ENCODE data around the gene BOC. TPM values are rescaled to one million over a fixed set of nuclear protein-coding genes. Genes with fewer than 3 reads are reported as not detected.

BOC gene
- total and polyA plus RNA-seq, 8 donors, result 4.9 to 19.5 (median 9.9) TPM

DNA sequence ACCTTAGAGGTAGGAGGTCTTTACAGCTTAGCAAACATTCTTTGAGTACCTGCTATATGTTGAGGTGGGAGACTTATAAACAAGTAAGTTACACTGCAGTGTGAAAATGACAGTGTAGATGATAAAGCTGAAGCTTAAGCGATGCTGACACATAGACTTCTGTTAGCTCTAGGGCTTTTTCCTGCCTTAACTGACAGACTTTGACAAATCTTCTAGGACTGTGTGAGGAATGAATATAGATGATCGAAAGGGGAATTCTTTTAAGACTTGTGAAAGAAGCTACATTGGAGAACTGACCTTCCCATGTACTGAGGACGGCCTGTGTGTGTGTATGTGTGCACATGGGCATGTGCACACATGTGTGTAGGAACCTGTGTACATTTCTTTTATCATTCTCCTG is 22.7 kb downstream of the BOC start:
- no peak for ATAC-seq
- H3K27me3 ChIP-seq, result no peaks in the 10 kb centered on the region
- H3K4me1 ChIP-seq, result peaks cover 0 to 8% (median 8%) of the 10 kb centered on the region in 3 donors
- H3K36me3 ChIP-seq, result no peaks in the 10 kb centered on the region
- no peak for FAIRE-seq
- WGBS, 2 donors, result 84 to 92% methylated on average over 3 of the region's 3 CpGs
- H3K9me3 ChIP-seq, result no peaks in the 10 kb centered on the region
- intact Hi-C loops (cut with DNase I), result no loop called here
- no peak overlapping the region for H3K4me3 ChIP-seq
- H3K27ac ChIP-seq, result no peak overlapping the region
- TF ChIP-seq, protein P1, sequence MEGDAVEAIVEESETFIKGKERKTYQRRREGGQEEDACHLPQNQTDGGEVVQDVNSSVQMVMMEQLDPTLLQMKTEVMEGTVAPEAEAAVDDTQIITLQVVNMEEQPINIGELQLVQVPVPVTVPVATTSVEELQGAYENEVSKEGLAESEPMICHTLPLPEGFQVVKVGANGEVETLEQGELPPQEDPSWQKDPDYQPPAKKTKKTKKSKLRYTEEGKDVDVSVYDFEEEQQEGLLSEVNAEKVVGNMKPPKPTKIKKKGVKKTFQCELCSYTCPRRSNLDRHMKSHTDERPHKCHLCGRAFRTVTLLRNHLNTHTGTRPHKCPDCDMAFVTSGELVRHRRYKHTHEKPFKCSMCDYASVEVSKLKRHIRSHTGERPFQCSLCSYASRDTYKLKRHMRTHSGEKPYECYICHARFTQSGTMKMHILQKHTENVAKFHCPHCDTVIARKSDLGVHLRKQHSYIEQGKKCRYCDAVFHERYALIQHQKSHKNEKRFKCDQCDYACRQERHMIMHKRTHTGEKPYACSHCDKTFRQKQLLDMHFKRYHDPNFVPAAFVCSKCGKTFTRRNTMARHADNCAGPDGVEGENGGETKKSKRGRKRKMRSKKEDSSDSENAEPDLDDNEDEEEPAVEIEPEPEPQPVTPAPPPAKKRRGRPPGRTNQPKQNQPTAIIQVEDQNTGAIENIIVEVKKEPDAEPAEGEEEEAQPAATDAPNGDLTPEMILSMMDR (IDR thresholded peaks at IDR 0.05), result no peak
- no peak for DNase-seq

GRCh38 chr3:113234688-113235260 is 23.4 kb downstream of the BOC start:
- Histone ChIP-seq H3K27me3 (no peaks in the 10 kb centered on the region), H3K27ac (no peak overlapping the region), H3K4me3 (no peak overlapping the region), H3K9me3 (no peaks in the 10 kb centered on the region), H3K4me1 (peaks cover 0 to 8% (median 8%) of the 10 kb centered on the region in 3 donors), H3K36me3 (no peaks in the 10 kb centered on the region)
- TF ChIP-seq, protein P1 (IDR thresholded peaks at IDR 0.05), result no peak
- DNase-seq, result no peak
- intact Hi-C loops (cut with DNase I), result no loop called here
- FAIRE-seq, result no peak
- WGBS, 2 donors, result 78 to 84% methylated on average over 6 of the region's 6 CpGs
- peak in 1 of 4 donors; percentile 17 for ATAC-seq

GRCh38 chr3:113238503-113238902 is 27.1 kb downstream of the BOC start:
- TF ChIP-seq, protein P1 (IDR thresholded peaks at IDR 0.05), result no peak
- FAIRE-seq (no peak), DNase-seq (no peak), ATAC-seq (no peak)
- WGBS, 2 donors, result 93 to 94% methylated on average over 2 of the region's 2 CpGs
- H3K27me3 ChIP-seq, result no peaks in the 10 kb centered on the region
- H3K27ac ChIP-seq, result no peak overlapping the region
- no peak overlapping the region for H3K4me3 ChIP-seq
- intact Hi-C loops (cut with DNase I), result no loop called here
- peaks cover 0 to 5% (median 0%) of the 10 kb centered on the region in 3 donors for H3K4me1 ChIP-seq
- H3K36me3 ChIP-seq, result no peaks in the 10 kb centered on the region
- H3K9me3 ChIP-seq, result no peaks in the 10 kb centered on the region

- intact Hi-C loops (cut with DNase I), result no loop called here
- no peak overlapping the region for H3K27ac ChIP-seq
- ATAC-seq (no peak), FAIRE-seq (no peak), DNase-seq (no peak)
- H3K9me3 ChIP-seq, result no peaks in the 10 kb centered on the region
- no peaks in the 10 kb centered on the region for H3K27me3 ChIP-seq
- H3K4me1 ChIP-seq, result no peaks in the 10 kb centered on the region
- no peaks in the 10 kb centered on the region for H3K36me3 ChIP-seq
- TF ChIP-seq, protein P1 (IDR thresholded peaks at IDR 0.05), result no peak
- 87 to 89% methylated on average over 3 of the region's 3 CpGs for WGBS, 2 donors
- no peak overlapping the region for H3K4me3 ChIP-seq
Observed at GRCh38 chr3:113240841-113241240, 29.5 kb downstream of the BOC start.

GRCh38 chr3:113241292-113242095 is 30.1 kb downstream of the BOC start:
- Histone ChIP-seq H3K27ac (no peak overlapping the region), H3K27me3 (no peaks in the 10 kb centered on the region), H3K4me3 (no peak overlapping the region), H3K9me3 (no peaks in the 10 kb centered on the region), H3K36me3 (no peaks in the 10 kb centered on the region), H3K4me1 (no peaks in the 10 kb centered on the region)
- FAIRE-seq, result no peak
- DNase-seq, result no peak
- intact Hi-C loops (cut with DNase I), result no loop called here
- ATAC-seq, result peak in 2 of 4 donors; percentile 15 to 19
- 75 to 85% methylated on average over 7 of the region's 7 CpGs for WGBS, 2 donors
- TF ChIP-seq, protein P1 (IDR thresholded peaks at IDR 0.05), result no peak
